ENCODE measurements around the gene AP1G2. TPM values are rescaled to one million over a fixed set of nuclear protein-coding genes. Genes with fewer than 3 reads are reported as not detected.

AP1G2 gene
- total and polyA plus RNA-seq, 4 donors: 12.4 to 26.6 (median 17.3) TPM

- 3% methylated on average over 14 of the region's 14 CpGs for WGBS
- peak overlapping the region; percentile 89 to 99 for H3K27ac ChIP-seq (ENCODE audit: low read depth in 1 of 2, low read length in 2 of 2)
- H3K9ac ChIP-seq (ENCODE audit: low read depth in 1 of 2, low read length in 2 of 2): no peak overlapping the region
Observed at GRCh38 chr14:23555533-23555881, 12.1 kb downstream of the AP1G2 start.

More at GRCh38 chr14:23555533-23555881, 12.1 kb downstream of the AP1G2 start:
- Histone ChIP-seq H3K9me3 (ENCODE audit: control insufficient read depth in 4 of 4, low read length in 3 of 4) (no peaks in the 10 kb centered on the region), H3K4me1 (ENCODE audit: control insufficient read depth in 4 of 4, insufficient read depth in 4 of 4, low read length in 3 of 4) (peaks cover 7 to 31% (median 21%) of the 10 kb centered on the region in 4 donors), H3K4me3 (ENCODE audit: low read depth in 1 of 3, low read length in 3 of 3) (peak overlapping the region in 2 of 3 donors; percentile 59 to 75), H3K27me3 (ENCODE audit: control insufficient read depth in 4 of 4, insufficient read depth in 4 of 4, low read length in 3 of 4) (no peaks in the 10 kb centered on the region), H3K36me3 (ENCODE audit: control insufficient read depth in 4 of 4, insufficient read depth in 3 of 4, low read depth in 1 of 4, low read length in 3 of 4) (peaks cover 2 to 9% (median 5%) of the 10 kb centered on the region in 4 donors)
- no peak for DNase-seq (ENCODE audit: low spot score)
- TF ChIP-seq TAF1 (conservative IDR thresholded peaks at IDR 0.05) (no peak), CTCF (IDR thresholded peaks at IDR 0.05; ENCODE audit: low read depth, low read length, missing input control) (no peak), RAD21 (IDR thresholded peaks at IDR 0.05) (no peak), NR2F2 (IDR thresholded peaks at IDR 0.05) (no peak), MAX (IDR thresholded peaks at IDR 0.05) (no peak), SP1 (IDR thresholded peaks at IDR 0.05) (no peak), ATF3 (IDR thresholded peaks at IDR 0.05) (no peak), FOXA1 (IDR thresholded peaks at IDR 0.05) (no peak), ZBTB33 (IDR thresholded peaks at IDR 0.05) (no peak), REST (IDR thresholded peaks at IDR 0.05) (no peak)
